Measurements from ENCODE around the gene ADA. TPM values are rescaled to one million over a fixed set of nuclear protein-coding genes. Genes with fewer than 3 reads are reported as not detected.

ADA gene
- total RNA-seq, 4 donors from 2014 or later = 2.6 to 5.4 (median 2.9) TPM

DNA sequence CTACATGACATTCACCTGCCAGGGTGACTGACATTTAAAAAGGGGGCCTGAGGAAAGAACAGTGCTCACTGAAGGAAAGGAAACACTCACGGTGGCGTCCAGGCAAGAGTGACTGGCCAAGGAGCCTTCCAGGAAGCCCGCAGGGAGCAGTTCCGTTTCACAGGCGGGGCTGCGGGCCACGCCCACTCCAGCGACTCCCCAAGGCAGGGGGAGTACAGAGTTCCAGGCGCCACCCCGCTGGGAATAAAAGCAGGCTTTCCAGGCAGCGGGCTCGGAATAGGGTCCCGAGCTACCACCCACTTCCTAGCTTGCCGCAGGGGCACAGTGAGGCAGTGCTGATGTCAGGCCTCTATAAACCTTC, 34.9 kb downstream of the ADA start:
- in situ Hi-C loops (cut with MboI; ENCODE audit: low pct_ligation_motif_present in 1 of 4, low pct_unique_long_range_greater_than_20kb in 1 of 4, low sequenced_read_pairs in 3 of 4) (loop anchor here (10.0 to 25.0 kb wide), 3 partner anchors 229 to 404 kb away; partner anchors contain the start of gene OSER1 (in 4 of the 4)), intact Hi-C loops (cut with DNase I; ENCODE audit: low total_unique reads) (no loop called here)
- H3K27ac ChIP-seq = peak overlapping the region; percentile 18 to 75 (median 46)
- no peaks in the 10 kb centered on the region for H3K27me3 ChIP-seq
- peak; percentile 41 for DNase-seq
- 61% methylated on average over 10 of the region's 14 CpGs; no CpG with 5 or more reads in 1 of the 2 donors for WGBS, 2 donors (ENCODE audit: low coverage in 1 of 2)
- H3K4me3 ChIP-seq = no peak overlapping the region
- H3K4me1 ChIP-seq = peaks cover 14 to 35% (median 18%) of the 10 kb centered on the region in 4 donors
- no peaks in the 10 kb centered on the region for H3K9me3 ChIP-seq
- TF ChIP-seq, protein P1, sequence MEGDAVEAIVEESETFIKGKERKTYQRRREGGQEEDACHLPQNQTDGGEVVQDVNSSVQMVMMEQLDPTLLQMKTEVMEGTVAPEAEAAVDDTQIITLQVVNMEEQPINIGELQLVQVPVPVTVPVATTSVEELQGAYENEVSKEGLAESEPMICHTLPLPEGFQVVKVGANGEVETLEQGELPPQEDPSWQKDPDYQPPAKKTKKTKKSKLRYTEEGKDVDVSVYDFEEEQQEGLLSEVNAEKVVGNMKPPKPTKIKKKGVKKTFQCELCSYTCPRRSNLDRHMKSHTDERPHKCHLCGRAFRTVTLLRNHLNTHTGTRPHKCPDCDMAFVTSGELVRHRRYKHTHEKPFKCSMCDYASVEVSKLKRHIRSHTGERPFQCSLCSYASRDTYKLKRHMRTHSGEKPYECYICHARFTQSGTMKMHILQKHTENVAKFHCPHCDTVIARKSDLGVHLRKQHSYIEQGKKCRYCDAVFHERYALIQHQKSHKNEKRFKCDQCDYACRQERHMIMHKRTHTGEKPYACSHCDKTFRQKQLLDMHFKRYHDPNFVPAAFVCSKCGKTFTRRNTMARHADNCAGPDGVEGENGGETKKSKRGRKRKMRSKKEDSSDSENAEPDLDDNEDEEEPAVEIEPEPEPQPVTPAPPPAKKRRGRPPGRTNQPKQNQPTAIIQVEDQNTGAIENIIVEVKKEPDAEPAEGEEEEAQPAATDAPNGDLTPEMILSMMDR (IDR thresholded peaks at IDR 0.05) = no peak
- no peak for TF ChIP-seq EP300 (IDR thresholded peaks at IDR 0.05; ENCODE audit: low read depth)
- no peak for TF ChIP-seq POLR2AphosphoS5 (IDR thresholded peaks at IDR 0.05)
- no peak for TF ChIP-seq POLR2A (IDR thresholded peaks at IDR 0.05)
- peaks cover 0 to 14% (median 5%) of the 10 kb centered on the region in 4 donors for H3K36me3 ChIP-seq

DNA sequence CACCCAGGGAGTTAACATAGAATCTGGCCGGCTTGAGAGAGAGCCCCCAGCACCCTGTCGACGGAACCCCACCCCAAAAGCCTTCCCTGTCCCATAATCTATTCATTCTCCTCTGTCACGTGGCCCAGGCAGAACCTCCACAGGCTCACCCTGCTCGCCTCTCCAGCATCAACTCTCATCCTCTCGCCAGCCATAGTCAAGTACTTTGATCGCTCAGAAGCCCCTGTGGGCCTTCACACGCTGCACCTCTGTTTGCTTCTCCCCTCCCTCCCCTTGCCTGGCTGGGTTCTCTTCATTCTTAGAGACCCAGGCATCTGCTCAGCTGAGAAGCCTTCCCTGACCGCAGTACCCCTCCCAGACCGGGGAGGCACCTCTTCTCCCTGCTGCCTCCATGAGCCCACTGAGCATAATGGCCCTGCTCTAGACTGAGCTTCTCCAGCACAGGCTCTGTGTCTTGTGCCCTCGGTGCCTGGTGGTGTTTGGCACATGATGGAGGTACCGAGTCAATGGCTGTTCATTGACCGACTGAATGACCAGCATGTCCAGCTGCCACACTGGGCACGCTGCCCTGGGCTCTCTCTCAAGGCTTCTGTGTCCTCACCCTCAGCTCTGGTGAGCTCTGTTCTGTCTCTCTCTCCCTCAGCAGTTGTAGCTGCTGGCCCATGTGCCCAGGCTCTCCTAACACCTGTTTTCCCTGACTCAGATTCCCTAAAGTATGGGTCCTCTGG, 35.5 kb downstream of the ADA start:
- peaks cover 0 to 14% (median 5%) of the 10 kb centered on the region in 4 donors for H3K36me3 ChIP-seq
- 90% methylated on average over 11 to 14 of the region's 14 CpGs for WGBS, 2 donors (ENCODE audit: low coverage in 1 of 2)
- no peak overlapping the region for H3K4me3 ChIP-seq
- DNase-seq = no peak
- peaks cover 14 to 35% (median 18%) of the 10 kb centered on the region in 4 donors for H3K4me1 ChIP-seq
- in situ Hi-C loops (cut with MboI; ENCODE audit: low pct_ligation_motif_present in 1 of 4, low pct_unique_long_range_greater_than_20kb in 1 of 4, low sequenced_read_pairs in 3 of 4) = loop anchor here (10.0 to 25.0 kb wide), 3 partner anchors 229 to 404 kb away; partner anchors contain the start of gene OSER1 (in 4 of the 4)
- H3K9me3 ChIP-seq = no peaks in the 10 kb centered on the region
- H3K27me3 ChIP-seq = no peaks in the 10 kb centered on the region
- intact Hi-C loops (cut with DNase I; ENCODE audit: low total_unique reads) = no loop called here
- peak overlapping the region; percentile 18 to 75 (median 46) for H3K27ac ChIP-seq
- TF ChIP-seq POLR2AphosphoS5 (IDR thresholded peaks at IDR 0.05) (no peak), POLR2A (IDR thresholded peaks at IDR 0.05) (no peak)
- TF ChIP-seq, protein P1 (IDR thresholded peaks at IDR 0.05) = no peak

DNA sequence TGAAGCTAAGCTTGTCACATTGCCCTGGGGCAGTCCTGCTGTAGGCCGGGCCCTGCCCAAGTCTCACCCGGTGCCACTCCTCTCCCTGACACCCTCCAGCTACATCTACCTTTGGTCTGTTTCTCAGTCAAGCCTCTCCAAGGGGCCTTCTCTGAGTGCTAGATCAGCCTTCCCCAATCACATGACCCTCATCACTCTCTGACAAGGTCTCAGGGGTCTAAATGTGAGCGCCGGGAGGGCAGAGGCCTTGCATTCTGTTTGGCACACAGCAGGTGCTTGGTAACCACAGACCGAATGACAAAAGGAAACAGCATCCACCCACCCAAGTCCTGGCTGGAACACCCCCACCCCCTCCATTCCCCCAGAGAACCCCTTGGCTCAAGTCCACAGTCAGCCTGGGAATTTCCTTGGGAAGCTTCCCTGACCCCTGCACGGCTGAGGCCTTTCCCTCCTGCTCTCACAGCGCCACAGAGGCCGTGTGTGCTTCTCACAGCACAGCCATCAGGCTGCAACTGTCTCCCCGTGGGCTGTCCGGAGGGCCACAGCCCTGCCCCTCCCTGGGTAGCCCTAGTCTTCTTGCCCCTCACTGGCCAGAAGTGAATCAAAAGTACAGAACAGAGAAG, 36.2 kb downstream of the ADA start:
- Histone ChIP-seq H3K36me3 (peaks cover 0 to 14% (median 5%) of the 10 kb centered on the region in 4 donors), H3K4me3 (no peak overlapping the region), H3K27ac (peak overlapping the region; percentile 18 to 75 (median 46)), H3K4me1 (peaks cover 14 to 39% (median 18%) of the 10 kb centered on the region in 4 donors), H3K27me3 (no peaks in the 10 kb centered on the region), H3K9me3 (no peaks in the 10 kb centered on the region)
- TF ChIP-seq POLR2AphosphoS5 (IDR thresholded peaks at IDR 0.05) (no peak), EP300 (IDR thresholded peaks at IDR 0.05; ENCODE audit: low read depth) (no peak), POLR2A (IDR thresholded peaks at IDR 0.05) (no peak)
- TF ChIP-seq, protein P1 (IDR thresholded peaks at IDR 0.05) = no peak
- intact Hi-C loops (cut with DNase I; ENCODE audit: low total_unique reads) = no loop called here
- DNase-seq = no peak
- WGBS, 2 donors (ENCODE audit: low coverage in 1 of 2) = 66% methylated on average over 10 of the region's 10 CpGs; no CpG with 5 or more reads in 1 of the 2 donors
- in situ Hi-C loops (cut with MboI; ENCODE audit: low pct_ligation_motif_present in 1 of 4, low pct_unique_long_range_greater_than_20kb in 1 of 4, low sequenced_read_pairs in 3 of 4) = loop anchor here (10.0 to 25.0 kb wide), 3 partner anchors 228 to 403 kb away; partner anchors contain the start of gene OSER1 (in 4 of the 4)

DNA sequence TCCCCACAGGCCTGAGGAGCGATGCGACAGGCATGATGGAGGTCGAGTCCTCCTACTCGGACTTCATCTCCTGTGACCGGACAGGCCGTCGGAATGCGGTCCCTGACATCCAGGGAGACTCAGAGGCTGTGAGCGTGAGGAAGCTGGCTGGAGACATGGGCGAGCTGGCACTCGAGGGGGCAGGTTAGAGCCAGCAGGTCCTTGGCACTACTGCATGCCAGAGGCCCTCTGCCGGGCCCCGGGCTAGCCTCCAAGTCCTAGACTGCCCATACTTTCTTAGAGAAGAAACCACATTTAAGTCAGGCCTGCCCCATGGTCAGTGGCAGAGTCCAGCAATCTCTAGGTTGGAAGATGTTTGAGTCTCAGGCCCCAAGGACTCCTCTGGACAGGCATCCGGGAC, 37.0 kb downstream of the ADA start:
- 88 to 90% methylated on average over 1 to 13 of the region's 14 CpGs for WGBS, 2 donors (ENCODE audit: low coverage in 1 of 2)
- no peak for DNase-seq
- TF ChIP-seq, protein P1 (IDR thresholded peaks at IDR 0.05) = no peak
- TF ChIP-seq POLR2AphosphoS5 (IDR thresholded peaks at IDR 0.05) (no peak), POLR2A (IDR thresholded peaks at IDR 0.05) (no peak)
- intact Hi-C loops (cut with DNase I; ENCODE audit: low total_unique reads) (no loop called here), in situ Hi-C loops (cut with MboI; ENCODE audit: low pct_ligation_motif_present in 1 of 4, low pct_unique_long_range_greater_than_20kb in 1 of 4, low sequenced_read_pairs in 3 of 4) (loop anchor here (10.0 to 25.0 kb wide), 3 partner anchors 227 to 402 kb away; partner anchors contain the start of gene OSER1 (in 4 of the 4))
- no peak overlapping the region for H3K4me3 ChIP-seq
- H3K36me3 ChIP-seq = peaks cover 0 to 14% (median 5%) of the 10 kb centered on the region in 4 donors
- H3K9me3 ChIP-seq = no peaks in the 10 kb centered on the region
- H3K4me1 ChIP-seq = peaks cover 18 to 47% (median 23%) of the 10 kb centered on the region in 4 donors
- no peaks in the 10 kb centered on the region for H3K27me3 ChIP-seq
- peak overlapping the region; percentile 18 to 75 (median 46) for H3K27ac ChIP-seq
